ENCODE data around the gene UEVLD. TPM values are rescaled to one million over a fixed set of nuclear protein-coding genes. Genes with fewer than 3 reads are reported as not detected.
"Not testable (repeated sequence)": the region's sequence is repeated elsewhere in the genome, so short reads cannot be mapped to it uniquely, and the experiment has no call there.

UEVLD gene
- total RNA-seq = 18.8 TPM

DNA sequence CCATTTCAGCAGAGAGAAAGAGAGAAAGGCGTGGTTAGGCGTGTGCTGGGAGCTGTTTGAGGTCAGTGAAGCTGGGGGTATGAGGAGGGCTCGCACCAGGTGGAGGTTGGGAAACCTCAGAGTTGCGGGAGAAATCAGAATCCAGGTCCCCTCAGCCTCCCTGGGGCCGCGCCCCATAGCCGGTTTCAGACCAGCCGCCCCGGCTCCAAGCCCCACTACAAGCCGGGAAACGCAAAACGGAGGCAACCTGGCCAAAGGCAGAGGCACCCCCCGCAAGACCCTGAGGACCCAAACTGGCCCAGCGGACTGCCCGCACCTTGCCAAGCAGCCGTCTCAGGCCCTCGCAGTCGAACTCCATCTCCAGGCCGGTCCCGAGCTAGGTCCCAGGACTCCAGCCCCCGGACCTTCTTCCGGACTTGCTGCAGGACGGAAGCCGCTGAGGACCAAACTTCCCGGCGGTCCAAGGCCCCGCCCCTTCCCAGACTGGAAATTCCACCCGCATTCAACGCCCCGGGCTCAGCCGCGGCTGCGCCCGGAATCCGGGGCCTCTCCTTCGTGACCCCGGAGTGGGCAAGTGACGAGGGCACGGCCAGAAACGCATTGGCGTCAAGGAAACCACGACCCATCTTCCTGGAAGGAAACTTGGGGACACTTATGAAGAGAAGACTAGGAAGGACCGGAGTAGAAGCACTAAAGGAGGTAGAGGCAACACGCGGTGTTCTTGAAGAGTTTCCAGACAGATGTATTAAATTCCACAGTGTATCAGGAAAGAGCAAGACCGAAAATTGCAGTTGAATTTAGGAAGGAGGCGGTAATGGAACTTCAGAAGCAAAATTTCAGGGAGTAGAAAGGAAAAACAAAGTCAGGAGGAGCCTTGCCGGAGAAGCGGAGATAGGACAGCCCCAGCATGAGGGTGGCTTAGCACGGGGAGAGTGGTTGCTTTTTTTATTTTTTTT, at the start of gene UEVLD:
TSS of gene UEVLD (minus strand) at position 438 of the 956 bp plus-strand sequence. CDS start at position 358, 80 bp downstream.
- DNase-seq = peak; percentile 85

DNA sequence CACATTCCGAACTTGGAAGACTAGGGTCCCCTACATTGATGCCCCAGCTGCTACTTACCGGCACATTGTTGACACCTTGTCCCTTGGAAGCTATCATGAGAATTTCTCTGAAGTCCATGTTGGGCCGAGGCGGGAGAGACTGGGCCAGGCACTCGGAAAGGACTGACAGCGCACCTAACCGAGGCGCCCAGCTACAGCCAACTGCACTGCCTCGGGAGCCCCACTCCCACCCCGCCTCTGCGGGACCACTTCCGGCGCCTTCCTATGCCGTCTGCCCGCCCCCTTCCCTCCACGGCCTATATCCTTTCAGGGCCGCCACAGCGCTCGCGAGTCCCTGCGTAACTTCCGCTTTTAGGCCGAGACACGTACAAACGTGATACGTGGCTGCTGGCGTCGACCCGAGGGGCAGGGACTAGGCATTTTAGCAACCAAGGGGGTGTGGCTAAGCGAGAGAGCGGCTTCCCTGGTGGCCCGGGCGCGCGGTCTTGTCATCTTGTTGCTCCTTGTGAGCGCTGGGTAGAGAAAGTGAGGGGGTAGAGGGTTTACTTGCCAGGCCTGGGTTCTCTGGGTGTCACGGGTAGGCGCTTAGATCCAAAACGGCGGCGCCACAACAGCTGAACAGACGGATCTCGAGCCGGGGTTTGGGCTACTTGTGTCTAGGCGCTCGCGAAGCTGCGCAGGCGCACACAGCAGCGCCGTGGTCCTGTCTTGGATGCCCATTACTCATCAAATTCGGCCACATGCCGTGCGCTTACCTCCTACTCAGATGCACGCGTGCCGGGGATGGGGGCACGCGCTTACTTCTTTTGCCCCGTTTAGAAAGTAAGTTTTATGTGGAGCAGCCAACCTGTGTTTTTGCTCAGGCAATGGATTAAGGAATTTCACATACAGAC, 45.9 kb upstream of the UEVLD start, which contains the start of gene SPTY2D1:
TSS of gene SPTY2D1 (minus strand) at position 203 of the 893 bp plus-strand sequence. CDS start at position 118, 85 bp downstream.
- peak; percentile 99 for DNase-seq

DNA sequence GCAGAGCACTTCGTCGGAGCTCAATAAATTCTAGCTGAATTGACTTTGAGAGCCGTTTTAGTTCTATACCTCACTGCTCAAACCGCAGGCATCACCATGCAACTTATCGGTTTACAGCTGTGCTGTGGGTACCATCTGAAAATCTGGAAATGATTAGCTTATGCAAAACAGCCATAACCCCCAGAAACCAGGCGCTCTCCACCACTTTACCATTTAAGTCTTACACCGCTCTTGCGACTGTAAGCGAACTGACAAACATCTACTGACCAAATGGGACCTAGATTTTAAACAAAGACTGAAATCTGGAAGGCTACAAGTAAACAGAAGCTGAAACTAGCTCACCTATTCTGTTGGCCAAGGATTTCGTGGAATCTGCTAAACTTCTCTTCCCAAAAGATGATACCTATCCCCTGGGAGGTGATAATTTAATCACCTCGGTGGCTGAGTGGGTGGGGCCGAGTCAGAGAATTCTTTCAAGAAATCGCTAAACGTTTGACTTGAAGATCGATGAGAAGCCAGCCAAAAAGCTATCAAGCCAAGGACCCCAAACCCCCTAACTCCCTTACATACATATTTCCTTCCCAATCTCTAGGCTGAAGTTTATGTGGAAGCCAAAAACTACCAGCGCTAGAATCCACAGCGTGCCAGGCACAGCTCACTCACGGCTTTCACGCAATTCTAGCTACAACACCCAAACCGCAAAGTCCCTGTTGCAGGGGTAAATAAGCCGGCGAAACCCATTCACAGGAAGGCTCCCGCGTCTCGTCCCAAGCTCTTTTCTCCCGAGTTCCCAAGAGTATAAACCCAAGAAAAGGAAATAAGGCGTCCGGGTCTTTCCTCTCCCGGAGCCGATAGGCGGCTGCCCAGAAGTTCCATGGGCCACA, 45.0 kb upstream of the UEVLD start:
- DNase-seq = no peak

DNA sequence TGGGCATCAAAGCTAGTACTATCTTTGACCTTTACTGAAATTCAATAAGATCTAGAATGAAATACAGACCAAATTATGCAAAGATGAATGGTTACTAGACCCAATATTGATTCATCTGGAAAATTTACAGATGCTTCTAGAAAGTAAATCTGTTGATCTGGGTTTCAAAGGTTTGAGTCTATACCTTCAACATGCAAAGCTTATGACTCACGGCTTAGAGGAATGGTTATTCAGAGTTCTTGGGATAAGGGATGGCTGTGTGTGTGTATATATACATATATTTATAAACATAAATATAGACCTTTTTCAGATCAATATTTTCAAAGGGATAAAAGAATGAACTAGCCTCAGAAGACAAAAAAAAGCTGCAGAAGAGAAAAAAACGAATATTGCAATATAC, 44.3 kb upstream of the UEVLD start:
- DNase-seq = no peak

DNA sequence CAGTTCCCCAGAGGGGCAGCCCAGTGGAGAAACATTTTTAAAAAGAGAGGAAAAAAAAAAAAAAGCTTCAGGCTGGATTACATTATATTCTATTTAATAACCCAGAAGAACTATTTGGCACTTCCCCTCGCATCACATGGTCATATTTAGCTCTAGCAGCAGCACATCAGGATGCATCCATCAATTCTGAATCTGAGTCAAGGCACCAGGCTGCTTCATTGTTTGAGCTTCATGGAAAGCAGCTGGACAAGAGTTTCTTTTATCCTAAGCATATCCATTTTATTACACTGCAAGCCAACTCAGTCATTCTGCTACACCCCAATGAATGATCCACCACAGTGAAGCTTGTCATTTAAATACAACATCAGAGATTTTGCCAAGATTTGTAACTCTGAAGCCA, 35.6 kb upstream of the UEVLD start:
- DNase-seq = no peak

DNA sequence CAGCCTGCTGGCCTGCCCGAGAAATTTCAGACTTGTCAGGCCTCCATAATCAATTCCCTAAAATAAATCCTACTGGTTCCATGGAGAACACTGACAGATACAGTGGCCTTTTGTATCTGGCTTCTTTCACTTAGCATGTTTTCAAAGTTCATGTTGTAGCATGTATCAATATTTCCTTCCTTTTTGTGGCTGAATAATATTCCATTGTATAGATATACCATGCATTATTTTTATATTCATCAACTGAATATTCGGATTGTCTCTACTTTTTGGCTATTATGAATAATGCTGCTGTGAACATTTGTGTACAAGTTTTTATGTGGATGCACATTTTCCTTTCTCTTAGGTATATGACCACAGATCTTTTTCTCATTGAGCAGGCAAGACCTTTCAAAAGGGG, 35.2 kb upstream of the UEVLD start:
- no peak for DNase-seq

DNA sequence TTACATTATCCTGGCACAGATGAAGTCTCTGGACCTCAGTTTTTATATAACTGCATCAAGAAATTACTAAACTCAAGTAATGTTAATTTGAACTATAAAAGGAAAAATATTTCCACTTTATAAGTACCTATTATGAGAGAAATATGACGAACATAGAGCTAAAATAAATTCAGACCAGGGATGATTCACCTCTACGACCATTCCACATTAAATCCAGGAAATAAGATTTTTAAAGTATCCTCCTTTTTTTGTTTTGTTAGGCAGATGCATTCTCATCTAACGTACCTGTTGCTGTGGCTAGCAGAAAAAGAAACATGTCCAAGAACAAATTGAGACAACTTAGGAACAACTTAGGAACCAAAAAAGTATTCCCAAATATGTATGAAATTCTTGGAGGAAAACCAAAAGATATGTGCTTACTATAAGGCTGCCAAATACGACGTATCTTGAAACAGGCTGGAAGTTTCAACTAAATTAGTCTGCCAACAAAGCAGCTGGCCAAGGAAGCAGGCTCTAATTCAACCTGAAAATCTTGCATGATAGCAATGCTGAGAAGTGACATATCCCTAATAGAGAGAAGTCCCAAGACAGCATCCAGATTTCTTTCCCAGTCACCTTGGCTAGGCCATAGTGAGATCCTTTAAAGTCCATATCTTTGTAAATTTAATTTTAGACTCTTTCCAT, 29.9 kb upstream of the UEVLD start:
- no peak for DNase-seq

DNA sequence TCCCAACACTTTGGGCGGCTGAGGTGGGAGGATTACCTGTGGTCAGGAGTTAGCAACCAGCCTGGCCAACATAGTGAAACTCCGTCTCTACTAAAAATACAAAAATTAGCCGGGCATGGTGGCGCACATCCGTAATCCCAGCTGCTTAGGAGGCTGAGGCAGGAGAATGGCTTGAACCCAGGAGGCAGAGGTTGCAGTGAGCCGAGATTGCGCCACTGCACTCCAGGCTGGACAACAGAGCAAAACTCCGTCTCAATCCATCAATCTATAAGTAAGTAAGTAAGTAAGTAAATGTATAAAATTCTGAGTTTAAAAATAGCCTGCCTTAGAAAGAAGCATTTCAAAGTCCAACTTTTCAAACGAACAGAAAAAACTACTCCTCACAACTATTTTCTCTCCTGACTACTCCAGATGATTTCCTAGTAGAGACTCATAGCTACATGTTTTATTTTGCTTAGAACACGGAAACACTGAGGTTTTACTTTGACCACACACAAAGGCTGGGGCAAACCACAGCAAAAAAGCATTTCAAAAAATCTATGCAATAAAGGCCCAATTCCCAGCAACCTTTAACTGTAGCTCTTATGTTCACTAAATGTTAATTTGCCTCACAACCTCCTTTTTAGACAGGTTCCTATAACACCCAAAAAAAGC, 29.3 kb upstream of the UEVLD start:
- no peak for DNase-seq

DNA sequence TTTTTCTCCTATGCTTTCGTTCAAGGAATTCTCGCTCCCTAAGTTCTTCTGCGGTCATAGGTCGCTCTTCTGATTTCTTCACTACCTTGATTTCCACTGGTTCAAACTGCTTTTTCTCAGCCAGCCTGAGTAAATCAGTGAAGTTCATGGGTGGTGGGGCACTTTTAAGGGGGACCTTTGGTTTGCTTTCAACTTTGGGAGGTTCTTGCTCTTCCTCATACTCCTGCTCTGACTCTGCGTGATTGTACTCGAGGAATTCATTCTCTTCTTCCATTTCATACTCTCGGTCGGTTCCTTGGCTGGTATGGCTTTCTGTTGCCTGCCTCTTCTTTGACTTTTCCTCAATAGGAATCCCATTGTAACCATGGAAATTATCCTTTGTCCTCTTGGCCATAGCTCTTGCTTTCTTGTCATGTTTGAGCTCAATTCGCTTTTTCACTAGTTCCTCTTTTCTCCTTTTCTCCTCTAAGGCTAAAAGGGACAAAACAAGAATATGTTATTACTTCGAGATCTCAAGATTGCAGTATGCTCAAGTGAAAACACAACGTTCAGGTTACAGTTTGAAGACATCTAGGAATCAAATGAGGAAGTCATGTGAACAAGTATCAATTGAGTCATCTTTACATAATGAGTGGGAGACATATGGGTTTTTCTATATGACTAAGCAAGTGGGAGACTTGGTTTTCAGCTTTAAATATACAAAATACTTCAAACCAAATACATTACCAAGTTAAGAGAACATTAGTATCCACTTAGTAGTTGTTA, 27.3 kb upstream of the UEVLD start:
- DNase-seq = no peak

DNA sequence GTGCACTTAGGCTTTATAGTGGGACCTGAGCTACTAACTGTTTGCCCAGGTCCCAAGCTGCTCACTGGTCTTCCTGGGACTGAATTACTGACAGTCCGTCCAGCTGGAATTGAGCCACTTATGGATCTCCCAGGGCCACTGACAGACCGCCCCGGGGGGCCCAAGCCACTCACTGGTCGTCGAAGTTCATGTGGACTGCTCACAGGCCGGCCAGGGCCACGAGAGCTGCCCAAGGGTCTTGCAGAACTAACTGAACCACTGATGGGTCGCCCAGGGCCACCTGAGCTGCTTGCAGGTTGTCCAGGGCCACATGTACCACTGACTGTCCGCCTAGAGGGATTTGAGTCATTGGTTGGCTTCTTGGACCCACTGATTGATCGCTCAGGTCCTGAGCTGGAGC, 26.1 kb upstream of the UEVLD start:
- no peak for DNase-seq

DNA sequence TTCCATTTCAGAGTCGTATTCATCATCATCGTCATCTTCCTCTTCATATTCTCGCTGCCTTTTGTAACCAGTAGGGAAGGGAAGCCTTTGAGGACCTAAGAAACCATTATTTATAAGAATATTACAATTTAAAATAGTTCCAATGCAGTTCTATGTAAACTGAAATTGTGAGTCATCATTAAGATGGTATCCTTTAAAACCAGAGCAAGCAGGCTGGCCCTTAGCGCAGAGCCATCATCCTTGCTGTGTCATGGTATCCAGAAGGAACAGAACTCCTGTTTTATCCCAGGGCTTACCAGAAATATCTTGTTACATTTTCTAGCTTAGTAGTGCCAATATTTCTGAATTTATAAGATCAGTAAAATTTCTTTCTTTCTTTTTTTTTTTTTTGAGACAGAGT, 23.9 kb upstream of the UEVLD start:
- no peak for DNase-seq

DNA sequence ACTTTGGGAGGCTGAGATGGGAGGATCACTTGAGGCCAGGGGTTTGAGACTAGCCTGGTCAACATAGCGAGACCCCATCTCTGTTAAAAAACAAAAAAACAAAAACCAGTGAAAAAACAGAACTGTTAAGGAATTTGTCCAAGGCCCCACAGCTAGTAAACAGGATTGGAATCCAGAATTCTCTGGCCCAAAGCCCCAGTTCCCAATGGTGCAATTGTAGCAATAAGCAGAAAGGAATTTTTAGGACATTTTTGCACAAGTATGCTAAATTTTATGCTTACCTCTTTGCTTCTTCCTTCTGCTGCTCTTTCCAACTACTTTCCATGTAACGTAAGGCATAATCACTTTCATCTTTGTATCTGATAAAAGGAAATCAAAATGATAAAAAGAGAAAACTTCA, 22.7 kb upstream of the UEVLD start:
- DNase-seq = no peak

DNA sequence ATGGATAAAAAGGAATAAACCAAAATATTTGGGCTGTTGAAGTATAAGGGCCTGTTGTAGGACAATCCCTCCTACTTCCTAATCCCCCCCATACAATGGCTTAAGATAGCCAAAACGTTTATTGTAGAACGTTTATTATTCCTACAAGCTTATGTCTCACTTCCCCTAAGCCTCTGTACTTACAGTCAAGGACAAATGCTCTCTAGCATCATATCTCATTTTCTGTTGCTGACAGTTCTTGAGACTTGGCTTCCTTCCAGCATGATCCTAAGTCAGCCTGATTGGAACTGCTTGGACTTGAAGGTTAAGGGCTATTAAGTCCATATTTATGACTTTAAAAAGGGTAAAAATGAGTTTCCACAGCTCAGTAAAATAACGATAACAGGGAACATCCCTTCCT, 19.8 kb upstream of the UEVLD start:
- no peak for DNase-seq

DNA sequence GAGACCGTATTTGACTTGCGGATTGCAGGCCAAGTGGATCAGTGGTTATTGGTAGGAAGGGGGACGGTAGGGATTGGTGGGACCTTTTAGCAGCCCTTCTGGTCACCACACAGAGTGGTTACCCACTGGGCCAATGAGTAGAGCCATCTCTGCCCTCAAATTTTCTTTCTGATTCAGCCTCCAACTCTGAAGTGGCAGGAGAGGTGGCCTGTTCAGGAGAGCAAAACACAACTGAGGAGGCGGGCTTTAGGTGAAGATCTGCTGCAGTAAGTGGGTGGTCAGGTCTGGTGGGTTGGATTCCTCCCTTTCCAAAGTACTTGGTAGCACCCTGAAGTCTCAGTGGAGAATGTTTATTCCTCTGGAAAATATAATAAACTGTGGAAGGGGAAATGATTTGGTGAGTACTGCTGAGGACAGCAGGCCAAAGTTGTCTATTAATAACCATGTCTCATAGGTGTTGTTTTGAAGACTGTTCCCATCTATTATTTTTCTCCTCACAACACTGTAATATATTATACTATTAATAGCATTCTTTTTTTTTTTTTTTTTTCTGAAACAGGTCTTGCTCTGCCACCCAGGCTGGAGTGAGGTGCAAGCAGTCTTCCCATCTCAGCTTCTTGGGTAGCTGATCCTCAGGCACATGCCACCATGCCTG, 12.5 kb upstream of the UEVLD start:
- DNase-seq = no peak

DNA sequence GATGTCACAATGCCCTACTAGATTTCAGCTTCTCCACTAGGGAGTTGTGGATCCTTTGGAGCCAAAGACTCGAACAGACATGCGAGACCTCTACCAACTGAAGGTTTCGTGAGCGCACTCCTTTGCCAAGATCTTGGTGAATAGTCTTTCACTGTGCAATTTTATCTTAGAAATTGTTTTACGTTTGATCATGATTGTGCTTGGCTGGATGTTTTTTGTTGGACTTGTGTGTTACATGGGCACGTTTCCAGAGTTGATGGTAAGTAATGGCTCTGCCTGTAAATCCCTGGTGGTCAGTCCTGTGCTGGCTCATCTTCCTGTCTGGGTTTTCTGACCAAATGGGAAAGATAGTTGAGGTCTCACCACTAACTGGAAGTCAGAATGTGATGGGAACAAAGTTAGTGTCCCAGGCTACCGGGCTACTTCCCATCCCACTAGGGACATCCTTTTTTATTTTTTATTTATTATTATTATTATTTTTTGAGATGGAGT, 11.3 kb upstream of the UEVLD start, which contains the start of gene MISFA:
TSS of gene MISFA (plus strand) at position 51 of the 492 bp plus-strand sequence. CDS start at position 191, 140 bp downstream.
- DNase-seq = no peak

DNA sequence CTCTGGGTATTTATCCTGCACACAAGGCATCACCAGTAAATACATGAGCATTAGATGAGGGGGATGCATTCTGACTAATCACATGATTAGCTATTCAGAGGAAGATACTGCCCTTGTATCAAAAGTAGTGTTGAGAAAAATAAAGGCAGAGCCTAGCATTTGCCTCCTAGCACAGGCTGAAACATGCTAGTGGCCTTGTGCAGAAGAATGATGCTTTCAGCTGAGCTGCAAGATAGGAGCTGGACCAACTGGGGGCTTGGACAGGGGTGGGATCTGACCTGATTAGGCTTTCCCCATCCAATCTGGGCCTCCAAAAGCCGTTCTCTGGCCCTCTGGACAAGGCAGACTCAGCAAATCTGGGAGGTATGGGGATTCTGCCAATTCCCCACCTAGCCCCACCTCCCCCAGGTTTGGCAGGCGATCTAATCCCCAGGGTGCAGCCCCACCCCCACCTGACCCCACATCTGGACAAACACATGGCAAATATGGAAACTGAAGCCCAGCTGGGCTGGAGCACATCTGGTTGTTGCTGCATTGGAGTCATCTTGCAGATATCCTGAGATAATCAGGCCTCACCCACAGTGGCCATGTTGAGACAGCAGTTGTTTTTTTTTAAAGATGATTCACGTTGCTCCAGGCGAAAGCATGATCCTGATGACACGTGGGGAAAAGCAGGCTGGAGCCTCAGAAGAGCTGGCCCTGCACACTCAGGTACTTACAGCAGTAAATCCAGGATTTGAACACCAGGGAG, 6.6 kb upstream of the UEVLD start:
- no peak for DNase-seq

DNA sequence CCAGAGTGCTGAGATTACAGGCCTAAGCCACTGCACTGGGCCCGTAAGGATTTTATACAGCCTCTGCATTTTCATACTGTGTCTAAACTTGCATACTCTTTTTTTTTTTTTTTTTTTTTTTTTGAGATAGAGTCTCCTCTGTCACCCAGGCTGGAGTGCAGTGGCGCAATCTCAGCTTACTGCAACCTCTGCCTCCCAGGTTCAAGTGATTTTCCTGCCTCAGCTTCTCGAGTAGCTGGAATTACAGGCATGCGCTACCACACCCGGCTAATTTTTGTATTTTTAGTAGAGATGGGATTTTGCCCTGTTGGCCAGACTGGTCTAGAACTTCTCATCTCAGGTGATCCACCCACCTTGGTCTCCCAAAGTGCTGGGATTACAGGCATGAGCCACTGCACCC, 5.6 kb upstream of the UEVLD start:
- DNase-seq = not testable (repeated sequence)

DNA sequence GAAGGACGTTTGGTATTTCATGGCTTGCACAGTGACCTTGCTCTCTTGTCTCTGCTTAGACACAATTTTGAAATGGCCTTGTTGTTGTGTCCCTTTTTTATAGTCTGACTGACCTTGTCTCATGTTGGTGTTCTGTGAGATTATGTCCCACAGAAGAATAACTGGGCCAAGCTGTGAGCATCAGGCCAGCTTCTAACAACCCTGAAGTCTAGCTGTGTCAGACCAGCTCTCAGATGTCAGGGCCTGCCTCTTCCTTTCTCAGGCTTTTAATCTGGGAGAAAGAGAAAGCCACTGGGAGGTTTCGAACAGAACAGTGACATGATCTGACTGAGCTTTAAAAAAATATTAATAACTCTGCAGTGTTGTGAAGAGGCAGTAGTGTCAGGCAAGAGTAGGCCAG, 2.0 kb upstream of the UEVLD start:
- DNase-seq = no peak

All from skin of body (tissue), 2 donors.